ENCODE measurements around the gene ADGRF4.

GRCh38 chr6:47762502-47762901 lies 64.1 kb downstream of the ADGRF4 start:
- TF ChIP-seq EP300 (IDR thresholded peaks at IDR 0.05): no peak
- TF ChIP-seq CTCF (IDR thresholded peaks at IDR 0.05): no peak
